Stromal cell of bone marrow (primary cell): ENCODE measurements around the gene TMEM179B.
"Not testable (repeated sequence)": the region's sequence is repeated elsewhere in the genome, so short reads cannot be mapped to it uniquely, and the experiment has no call there.

Source experiments
- DNase-seq: peaks from one replicate; pipeline ENCODE4 v3.0.0-alpha.2; 2012; ENCODE audit warnings: low read depth

The TMEM179B gene

GRCh38 chr11:62789576-62789975 is 2.4 kb downstream of the TMEM179B start:
- DNase-seq: no peak

- DNase-seq: peak; percentile 70
Observed at GRCh38 chr11:62791501-62792201, 4.4 kb downstream of the TMEM179B start, which contains the start of gene TMEM223. TMEM223 (minus strand) TSS chr11:62792006; CDS start chr11:62791994, 12 bp downstream.

GRCh38 chr11:62792202-62792575 is 5.0 kb downstream of the TMEM179B start:
- no peak for DNase-seq

GRCh38 chr11:62794201-62794775 is 7.1 kb downstream of the TMEM179B start:
- no peak for DNase-seq

- DNase-seq: no peak
Observed at GRCh38 chr11:62796281-62796680, 9.1 kb downstream of the TMEM179B start.

GRCh38 chr11:62799486-62799885 is 12.3 kb downstream of the TMEM179B start:
- no peak for DNase-seq

GRCh38 chr11:62801071-62801470 is 13.9 kb downstream of the TMEM179B start:
- no peak for DNase-seq

GRCh38 chr11:62804310-62805075 is 17.3 kb downstream of the TMEM179B start:
- DNase-seq: no peak

GRCh38 chr11:62805076-62805892 is 18.1 kb downstream of the TMEM179B start, which contains the start of gene NXF1:
NXF1 (minus strand) TSS chr11:62805440; CDS start chr11:62805356, 84 bp downstream.
- peak; percentile 76 for DNase-seq

- no peak for DNase-seq
Observed at GRCh38 chr11:62805961-62806441, 18.8 kb downstream of the TMEM179B start.

GRCh38 chr11:62806611-62807121 is 19.5 kb downstream of the TMEM179B start:
- no peak for DNase-seq

GRCh38 chr11:62810748-62811147 is 23.5 kb downstream of the TMEM179B start:
- no peak for DNase-seq

- no peak for DNase-seq
Observed at GRCh38 chr11:62811659-62812058, 24.5 kb downstream of the TMEM179B start.

- DNase-seq: no peak
Observed at GRCh38 chr11:62816557-62816956, 29.4 kb downstream of the TMEM179B start.

- no peak for DNase-seq
Observed at GRCh38 chr11:62817129-62817528, 29.9 kb downstream of the TMEM179B start.

- DNase-seq: no peak
Observed at GRCh38 chr11:62823677-62824076, 36.5 kb downstream of the TMEM179B start.

- DNase-seq: not testable (repeated sequence)
Observed at GRCh38 chr11:62828130-62828529, 40.9 kb downstream of the TMEM179B start.

GRCh38 chr11:62830904-62831519 is 43.8 kb downstream of the TMEM179B start:
- DNase-seq: no peak

GRCh38 chr11:62831520-62832335 is 44.5 kb downstream of the TMEM179B start, which contains the start of gene STX5:
STX5 (minus strand) TSS chr11:62832051; CDS start chr11:62831243, 808 bp downstream.
- DNase-seq: peak; percentile 97
